H1 (cell line): ENCODE measurements around the gene HK1. TPM values are rescaled to one million over a fixed set of nuclear protein-coding genes. Genes with fewer than 3 reads are reported as not detected.
A peak's percentile ranks its signal among the peaks of the same experiment; 100 is the strongest.

Experiments used
- CTCF ChIA-PET: fragments of 300-600 bp; sonication (Branson Sonifier 250); formaldehyde crosslinking; loops from one replicate; lab custom pipeline; 2021; ENCODE audit not compliant: partially characterized antibody; lab: Charles Lee
- POLR2A ChIA-PET: fragments of 300-600 bp; sonication (Branson Sonifier 250); formaldehyde crosslinking; loops from one replicate; lab custom pipeline; 2021; ENCODE audit warnings: inconsistent platforms; ENCODE audit not compliant: partially characterized antibody; lab: Charles Lee
- DNase-seq, 2 experiments: peaks; one replicate each; pipeline versions ENCODE4 v3.0.0 to v3.0.0-alpha.2; 2010 to 2022; ENCODE audit warnings: low spot score in 2 of 2, low read depth in 1 of 2, mixed read lengths in 1 of 2
- FAIRE-seq: peaks from 2 replicates; lab custom pipeline; 2011; peaks lifted over from hg19 to GRCh38; lab: Jason Lieb, UNC
- H2AFZ ChIP-seq: 2 replicates; pipeline ENCODE4 v1.8.1; 2012; ENCODE audit warnings: low read length, inconsistent platforms
- H2AK5ac ChIP-seq: 2 replicates; pipeline ENCODE4 v1.6.1; 2013; ENCODE audit warnings: low read depth, low read length
- H2BK120ac ChIP-seq: replicated peaks from 2 replicates; pipeline ENCODE3; 2013; ENCODE audit warnings: low read depth, low read length, inconsistent platforms
- H2BK12ac ChIP-seq: 2 replicates; pipeline ENCODE4 v1.6.1; 2013; ENCODE audit warnings: low read depth, low read length
- H2BK15ac ChIP-seq: 2 replicates; pipeline ENCODE4 v1.6.1; 2013; ENCODE audit warnings: low read length
- H2BK20ac ChIP-seq: 2 replicates; pipeline ENCODE4 v1.6.1; 2013; ENCODE audit warnings: low read length
- H2BK5ac ChIP-seq: 2 replicates; pipeline ENCODE4 v1.6.1; 2013; ENCODE audit warnings: low read depth, low read length
- H3K14ac ChIP-seq: 2 replicates; pipeline ENCODE4 v1.6.1; 2013; ENCODE audit warnings: inconsistent platforms; ENCODE audit not compliant: insufficient read length
- H3K18ac ChIP-seq: 2 replicates; pipeline ENCODE4 v1.6.1; 2013; ENCODE audit warnings: low read length; ENCODE audit errors: extremely low read depth
- H3K23ac ChIP-seq: 2 replicates; pipeline ENCODE4 v1.6.1; 2013; ENCODE audit warnings: inconsistent platforms; ENCODE audit not compliant: insufficient read length
- H3K23me2 ChIP-seq: 2 replicates; pipeline ENCODE4 v1.6.1; 2013; ENCODE audit warnings: low read depth, low read length
- H3K27ac ChIP-seq: 2 replicates; pipeline ENCODE4 v1.6.1; 2011; ENCODE audit warnings: low read depth, low read length, inconsistent platforms
- H3K27me3 ChIP-seq, 4 experiments: replicated peaks in 1 of 4; 1 replicate in 1 of 4; 2 replicates in 3 of 4; pipeline versions ENCODE4 v1.6.1 to v1.8.1; 2011 to 2013; ENCODE audit warnings: low read length in 3 of 4, mild to moderate bottlenecking in 3 of 4, inconsistent platforms in 2 of 4, mixed read lengths in 2 of 4, moderate library complexity in 1 of 4; ENCODE audit not compliant: control insufficient read depth in 3 of 4, insufficient read depth in 3 of 4; ENCODE audit errors: extremely low read depth in 1 of 4
- H3K36me3 ChIP-seq, 4 experiments: 2 replicates each; pipeline versions ENCODE4 v1.6.1 to v1.8.1; 2011 to 2013; ENCODE audit warnings: mild to moderate bottlenecking in 4 of 4, low read length in 3 of 4, moderate library complexity in 2 of 4, control low read depth in 1 of 4, inconsistent platforms in 1 of 4; ENCODE audit not compliant: insufficient read depth in 4 of 4, control insufficient read depth in 2 of 4
- H3K4ac ChIP-seq: replicated peaks from 2 replicates; pipeline ENCODE3; 2013; ENCODE audit warnings: low read length, low read depth, mixed read lengths, inconsistent platforms; ENCODE audit not compliant: insufficient read length
- H3K4me1 ChIP-seq, 4 experiments: replicated peaks in 1 of 4; 1 replicate in 1 of 4; 2 replicates in 3 of 4; pipeline versions ENCODE4 v1.6.1 to v1.8.1; 2011 to 2013; ENCODE audit warnings: low read length in 3 of 4, inconsistent platforms in 2 of 4, mixed read lengths in 1 of 4; ENCODE audit not compliant: insufficient read depth in 4 of 4, control insufficient read depth in 3 of 4
- H3K4me2 ChIP-seq, 2 experiments: 2 replicates each; pipeline versions ENCODE4 v1.6.1 to v1.8.1; 2011 to 2013; ENCODE audit warnings: low read depth in 2 of 2, low read length in 2 of 2, control low read depth in 1 of 2, inconsistent platforms in 1 of 2, mild to moderate bottlenecking in 1 of 2; ENCODE audit not compliant: insufficient read depth in 1 of 2
- H3K4me3 ChIP-seq, 4 experiments: fragments of 200-600, 300-600 bp in 1 of 4; sonication (generic), shearing (Covaris generic), sonication (Bioruptor Twin) in 1 of 4; 2 replicates each; pipeline versions ENCODE4 v1.5.1 to v1.8.1; 2011 to 2016; ENCODE audit warnings: low read length in 4 of 4, low read depth in 3 of 4, control low read depth in 2 of 4, inconsistent platforms in 2 of 4, mild to moderate bottlenecking in 2 of 4, mixed read lengths in 1 of 4, moderate library complexity in 1 of 4; ENCODE audit not compliant: insufficient read depth in 2 of 4; ENCODE audit errors: extremely low read depth in 1 of 4
- H3K56ac ChIP-seq: replicated peaks from 2 replicates; pipeline ENCODE3; 2013; ENCODE audit warnings: low read depth, mild to moderate bottlenecking, mixed read lengths, low read length, inconsistent platforms; ENCODE audit not compliant: insufficient read length
- H3K79me1 ChIP-seq: 2 replicates; pipeline ENCODE4 v1.6.1; 2013; ENCODE audit warnings: low read depth, low read length, control low read depth
- H3K79me2 ChIP-seq, 2 experiments: 2 replicates each; pipeline versions ENCODE4 v1.6.1 to v1.8.1; 2012 to 2013; ENCODE audit warnings: low read length in 2 of 2, mild to moderate bottlenecking in 2 of 2, inconsistent platforms in 1 of 2; ENCODE audit not compliant: insufficient read depth in 2 of 2, control insufficient read depth in 1 of 2
- H3K9ac ChIP-seq, 4 experiments: replicated peaks in 1 of 4; 1 replicate in 1 of 4; 2 replicates in 3 of 4; pipeline versions ENCODE4 v1.6.1 to v1.8.1; 2011 to 2013; ENCODE audit warnings: low read depth in 3 of 4, low read length in 3 of 4, control low read depth in 2 of 4, mild to moderate bottlenecking in 2 of 4, moderate library complexity in 2 of 4, inconsistent platforms in 1 of 4; ENCODE audit errors: extremely low read depth in 1 of 4
- H3K9me3 ChIP-seq, 2 experiments: 2 replicates each; pipeline versions ENCODE4 v1.6.1 to v1.8.1; 2012 to 2013; ENCODE audit warnings: mild to moderate bottlenecking in 2 of 2, moderate library complexity in 2 of 2, control low read depth in 1 of 2, inconsistent platforms in 1 of 2, low read depth in 1 of 2, low read length in 1 of 2, mixed read lengths in 1 of 2; ENCODE audit not compliant: insufficient read depth in 2 of 2
- H4K20me1 ChIP-seq, 2 experiments: replicated peaks in 1 of 2; 2 replicates each; pipeline versions ENCODE3 to v1.8.1; 2011 to 2013; ENCODE audit warnings: inconsistent platforms in 2 of 2, low read length in 2 of 2, mild to moderate bottlenecking in 1 of 2; ENCODE audit not compliant: insufficient read depth in 2 of 2, control insufficient read depth in 1 of 2
- H4K5ac ChIP-seq: 2 replicates; pipeline ENCODE4 v1.6.1; 2013; ENCODE audit warnings: low read length, low read depth, mixed read lengths, inconsistent platforms; ENCODE audit not compliant: insufficient read length
- H4K8ac ChIP-seq: 2 replicates; pipeline ENCODE4 v1.8.0; 2013; ENCODE audit warnings: mild to moderate bottlenecking, moderate library complexity, low read length, inconsistent platforms; ENCODE audit not compliant: insufficient read depth; ENCODE audit errors: extremely low read depth
- H4K91ac ChIP-seq: replicated peaks from 2 replicates; pipeline ENCODE3; 2013; ENCODE audit warnings: low read length, mixed read lengths, inconsistent platforms; ENCODE audit not compliant: insufficient read length
- BACH1 ChIP-seq: IDR thresholded peaks from 2 replicates; pipeline ENCODE4 v1.6.1; 2012; ENCODE audit warnings: low read length, improper control_type of control experiment
- CBX5 ChIP-seq: fragments of 300-800, 300-1000 bp; sonication (generic); IDR thresholded peaks from 2 replicates; pipeline ENCODE4 v1.7.1; 2016; ENCODE audit warnings: antibody characterized with exemption, low read length, low read depth
- CEBPB ChIP-seq: IDR thresholded peaks from 2 replicates; pipeline ENCODE4 v1.6.1; 2012; ENCODE audit warnings: low read depth, low read length
- JUN ChIP-seq: IDR thresholded peaks from 2 replicates; pipeline ENCODE4 v1.6.1; 2011; ENCODE audit warnings: low read depth, mild to moderate bottlenecking, improper control_type of control experiment, low read length
- KDM4A ChIP-seq: IDR thresholded peaks from one replicate; pipeline ENCODE4 v1.7.1; 2012; ENCODE audit warnings: low read depth, mild to moderate bottlenecking, moderate library complexity, low read length, inconsistent platforms; ENCODE audit not compliant: severe bottlenecking
- KDM5A ChIP-seq: fragments of 200-600 bp; IDR thresholded peaks from 2 replicates; pipeline ENCODE4 v1.7.1; 2012; ENCODE audit warnings: mild to moderate bottlenecking, low read length, inconsistent platforms, mixed read lengths
- NANOG ChIP-seq: IDR thresholded peaks from 2 replicates; pipeline ENCODE4 v1.6.1; 2011; ENCODE audit warnings: low read length, low read depth, mild to moderate bottlenecking, inconsistent platforms; ENCODE audit not compliant: insufficient read depth, poor library complexity, severe bottlenecking
- NRF1 ChIP-seq: IDR thresholded peaks from 2 replicates; pipeline ENCODE4 v1.6.1; 2011; ENCODE audit warnings: mild to moderate bottlenecking, low read depth, low read length, improper control_type of control experiment
- POLR2A ChIP-seq, 2 experiments: IDR thresholded peaks; 1 replicate in 1 of 2; 2 replicates in 1 of 2; pipeline ENCODE4 v1.6.1; 2011; ENCODE audit warnings: low read depth in 2 of 2, low read length in 2 of 2, mild to moderate bottlenecking in 2 of 2; ENCODE audit errors: control extremely low read depth in 1 of 2
- POU5F1 ChIP-seq: IDR thresholded peaks from 2 replicates; pipeline ENCODE4 v1.6.1; 2011; ENCODE audit warnings: low read depth, mild to moderate bottlenecking, low read length, moderate library complexity
- SUZ12 ChIP-seq: fragments of 200-600 bp; sonication (generic); IDR thresholded peaks from 2 replicates; pipeline ENCODE4 v1.6.1; 2012; ENCODE audit warnings: mild to moderate bottlenecking, inconsistent platforms, low read length, moderate library complexity, mixed read lengths
- WGBS, 2 experiments: shearing (Covaris generic) in 1 of 2; methylation state at CpG; one replicate each; pipeline versions ENCODE4 v1.1.6 to v1.1.7; 2013 to 2015; ENCODE audit warnings: low lambda C conversion rate in 2 of 2, mixed read lengths in 2 of 2, inconsistent platforms in 1 of 2, low coverage in 1 of 2, missing lambda C conversion rate in 1 of 2; ENCODE audit not compliant: insufficient replicate concordance in 2 of 2, insufficient coverage in 1 of 2, insufficient read length in 1 of 2; ENCODE audit errors: extremely low coverage in 1 of 2, missing lambda C conversion rate in 1 of 2; 5-methylcytosine and 5-hydroxymethylcytosine counted together
- polyA plus RNA-seq, 7 experiments: library from polyadenylated mRNA; depleted of rRNA in 3 of 7; stranded (reverse) in 5 of 7; unstranded in 2 of 7; fragments of >200 nt in 5 of 7; fragments of 200-250 nt in 2 of 7; gene quantifications; 1 replicate in 5 of 7; 2 replicates in 1 of 7; 4 replicates in 1 of 7; pipeline versions ENCODE4 v1.2.1 to v1.2.3, GENCODE V29; 2011 to 2013; ENCODE audit warnings: missing spikeins in 2 of 7, mixed read lengths in 2 of 7
- total RNA-seq: library from RNA; stranded (reverse); fragmentation: NEBNext Ultra II Directional; extraction: Animal tissue kit (Norgen Biotek cat#: 25700); gene quantifications from 2 replicates; pipeline ENCODE4 v1.2.1, GENCODE V29; 2021
- TF ChIP-seq, protein P1 (sequence below): IDR thresholded peaks from 2 replicates; pipeline ENCODE4 v1.6.1; 2012; ENCODE audit warnings: inconsistent platforms
- TF ChIP-seq, protein P2 (sequence below): IDR thresholded peaks from 2 replicates; pipeline ENCODE4 v1.6.1; 2011; ENCODE audit warnings: low read depth, mild to moderate bottlenecking, low read length; ENCODE audit not compliant: insufficient read depth

HK1 gene
- total and polyA plus RNA-seq, 2 of the 8 experiments (the other 6 are each of a cell fraction or from before 2014, with no cell fraction given) = 55.8 to 247 TPM

DNA sequence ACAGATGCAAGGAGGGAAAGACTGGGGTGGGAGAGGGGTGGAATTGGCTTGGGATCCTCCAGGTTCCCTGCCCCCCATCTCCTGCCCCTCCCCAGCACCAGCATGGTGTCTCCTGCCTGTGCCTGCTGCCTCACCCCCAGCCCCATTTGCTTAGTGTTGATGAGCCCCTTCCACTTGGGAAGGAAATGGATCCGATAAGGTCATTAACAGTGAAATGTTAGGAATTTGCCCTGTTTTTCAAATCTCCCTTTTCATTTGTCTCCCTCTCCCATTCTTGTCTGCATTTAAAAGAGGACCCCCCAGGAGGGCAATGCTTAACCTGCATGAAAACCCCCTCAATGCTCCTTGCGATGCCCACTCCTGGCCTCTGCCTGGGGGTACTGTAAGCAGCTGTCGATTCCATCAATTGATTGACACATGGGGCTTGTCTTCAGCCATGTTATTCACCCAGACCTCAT lies 51.5 kb downstream of the HK1 start:
- Histone ChIP-seq H3K27ac (peak overlapping the region; percentile 91), H3K4me1 (peaks cover 22 to 60% (median 47%) of the 10 kb centered on the region in 4 experiments), H4K5ac (peak overlapping the region; percentile 80), H3K56ac (no peak overlapping the region), H4K8ac (no peak overlapping the region), H3K36me3 (peaks cover 0 to 4% (median 0%) of the 10 kb centered on the region in 4 experiments; a peak in 1 of 8 replicates), H3K14ac (no peak overlapping the region), H3K4me3 (peak overlapping the region in 2 of 4 experiments; percentile 16 to 29; a peak in 2 of 8 replicates), H2BK20ac (peak overlapping the region; percentile 8; the same call in 1 of the 2 replicates), H3K4me2 (peak overlapping the region; percentile 40 to 58), H3K79me1 (peaks cover 4% of the 10 kb centered on the region; the same call in 1 of the 2 replicates), H3K18ac (peak overlapping the region; percentile 95), H2BK5ac (peak overlapping the region; percentile 97), H3K79me2 (peaks cover 36 to 87% of the 10 kb centered on the region in 2 experiments), H3K9me3 (no peaks in the 10 kb centered on the region), H2BK12ac (peak overlapping the region; percentile 99; the same call in 1 of the 2 replicates), H4K91ac (peak overlapping the region; percentile 99), H3K9ac (peak overlapping the region in 2 of 4 experiments; percentile 20 to 42; a peak in 2 of 7 replicates), H3K23ac (no peak overlapping the region), H2AFZ (no peak overlapping the region), H3K27me3 (no peaks in the 10 kb centered on the region), H3K4ac (peak overlapping the region; percentile 30), H2BK120ac (peak overlapping the region; percentile 93), H2AK5ac (peak overlapping the region; percentile 94), H3K23me2 (no peaks in the 10 kb centered on the region), H4K20me1 (no peaks in the 10 kb centered on the region), H2BK15ac (no peak overlapping the region)
- FAIRE-seq (peak; percentile 60), DNase-seq (peak; percentile 70 to 82)
- CTCF ChIA-PET = no interaction called here
- POLR2A ChIA-PET = interaction anchor here (0.6 to 2.7 kb wide), 5 partner anchors 8 to 61 kb away, joined by 3 to 8 read pairs (median 3); no protein-coding TSS in a partner anchor
- WGBS, 2 experiments = 0% methylated on average over 3 of the region's 3 CpGs; no CpG with 5 or more reads in 1 of the 2 experiments
- TF ChIP-seq CEBPB (no peak), POU5F1 (peak; percentile 68; the same call in 1 of the 2 replicates), BACH1 (no peak), NRF1 (no peak), KDM5A (no peak), NANOG (peak; percentile 57), POLR2A (IDR thresholded peaks at IDR 0.05; ENCODE audit: control extremely low read depth in 1 of 2, low read depth in 2 of 2, low read length in 2 of 2) (no peak), JUN (no peak), CBX5 (no peak), SUZ12 (no peak), KDM4A (no peak)
- TF ChIP-seq, protein P1, sequence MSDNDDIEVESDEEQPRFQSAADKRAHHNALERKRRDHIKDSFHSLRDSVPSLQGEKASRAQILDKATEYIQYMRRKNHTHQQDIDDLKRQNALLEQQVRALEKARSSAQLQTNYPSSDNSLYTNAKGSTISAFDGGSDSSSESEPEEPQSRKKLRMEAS = no peak
- TF ChIP-seq, protein P2, sequence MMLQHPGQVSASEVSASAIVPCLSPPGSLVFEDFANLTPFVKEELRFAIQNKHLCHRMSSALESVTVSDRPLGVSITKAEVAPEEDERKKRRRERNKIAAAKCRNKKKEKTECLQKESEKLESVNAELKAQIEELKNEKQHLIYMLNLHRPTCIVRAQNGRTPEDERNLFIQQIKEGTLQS = no peak
